GM12892 (cell line): ENCODE measurements around the gene BABAM2.

Experiments
- DNase-seq: peaks from one replicate; pipeline ENCODE4 v3.0.0; 2011; ENCODE audit not compliant: insufficient read length
- FAIRE-seq: peaks from 2 replicates; lab custom pipeline; 2011; peaks lifted over from hg19 to GRCh38; lab: Jason Lieb, UNC
- POLR2A ChIP-seq: IDR thresholded peaks from 2 replicates; pipeline ENCODE4 v1.6.1; 2011; ENCODE audit warnings: low read depth, low read length, control low read depth
- POLR2AphosphoS5 ChIP-seq: IDR thresholded peaks from 2 replicates; pipeline ENCODE4 v1.6.1; 2011; ENCODE audit warnings: low read depth, low read length, control low read depth
- TAF1 ChIP-seq: IDR thresholded peaks from 2 replicates; pipeline ENCODE4 v1.6.1; 2011; ENCODE audit warnings: low read depth, mild to moderate bottlenecking, control low read depth, low read length, borderline replicate concordance

The BABAM2 gene

DNA sequence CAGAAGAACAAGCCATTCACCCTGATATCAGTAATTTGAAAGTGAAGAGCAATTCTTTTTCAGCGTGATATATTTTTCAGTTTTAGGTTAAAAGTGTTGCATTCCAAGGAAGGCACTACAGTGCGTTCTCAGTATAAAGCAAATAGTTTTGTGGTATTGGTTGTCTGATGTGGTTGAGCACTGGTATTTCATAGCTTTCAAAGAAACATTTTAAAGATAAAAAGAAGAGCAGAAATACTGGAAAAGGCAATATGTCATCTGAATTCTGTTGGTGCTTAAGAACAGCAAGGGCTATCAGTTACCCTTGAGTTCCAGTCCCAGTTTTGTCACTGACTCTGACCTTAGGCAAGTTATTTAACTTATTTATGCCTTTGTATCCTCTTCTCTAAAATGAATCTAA, 191.6 kb downstream of the BABAM2 start:
- no peak for TF ChIP-seq POLR2AphosphoS5
- no peak for TF ChIP-seq TAF1
- no peak for TF ChIP-seq POLR2A
- DNase-seq (no peak), FAIRE-seq (no peak)

GRCh38 chr2:28083476-28083875, 192.9 kb downstream of the BABAM2 start:
- DNase-seq: no peak
- TF ChIP-seq POLR2AphosphoS5 (no peak), TAF1 (no peak), POLR2A (no peak)
- FAIRE-seq: no peak

GRCh38 chr2:28084564-28084963, 194.0 kb downstream of the BABAM2 start:
- no peak for TF ChIP-seq TAF1
- TF ChIP-seq POLR2AphosphoS5: no peak
- no peak for TF ChIP-seq POLR2A
- FAIRE-seq (no peak), DNase-seq (no peak)

DNA sequence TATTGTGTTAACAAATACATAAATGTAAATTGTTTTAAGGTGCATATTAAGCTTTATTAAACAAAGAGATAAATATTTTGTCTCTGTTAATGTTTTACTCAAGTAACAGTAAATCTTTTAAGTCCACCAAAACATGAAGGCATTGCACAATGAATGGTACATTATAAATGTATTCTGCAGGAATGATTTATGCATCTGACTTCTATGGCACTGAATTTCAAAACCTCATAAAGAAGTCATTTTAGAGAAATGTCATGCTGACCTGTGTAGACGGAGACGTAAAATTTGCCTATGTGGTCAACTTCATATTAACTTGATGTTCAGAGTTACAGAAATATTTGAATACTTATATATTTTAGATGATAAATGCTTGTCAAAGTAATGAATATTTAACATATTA, 194.7 kb downstream of the BABAM2 start:
- TF ChIP-seq POLR2A: no peak
- no peak for TF ChIP-seq TAF1
- TF ChIP-seq POLR2AphosphoS5: no peak
- DNase-seq: no peak
- no peak for FAIRE-seq

GRCh38 chr2:28086611-28087010, 196.1 kb downstream of the BABAM2 start:
- TF ChIP-seq TAF1: no peak
- no peak for TF ChIP-seq POLR2A
- TF ChIP-seq POLR2AphosphoS5: no peak
- no peak for FAIRE-seq
- DNase-seq: no peak

GRCh38 chr2:28088970-28089369, 198.4 kb downstream of the BABAM2 start:
- FAIRE-seq (no peak), DNase-seq (no peak)
- no peak for TF ChIP-seq POLR2A
- TF ChIP-seq POLR2AphosphoS5: no peak
- TF ChIP-seq TAF1: no peak

DNA sequence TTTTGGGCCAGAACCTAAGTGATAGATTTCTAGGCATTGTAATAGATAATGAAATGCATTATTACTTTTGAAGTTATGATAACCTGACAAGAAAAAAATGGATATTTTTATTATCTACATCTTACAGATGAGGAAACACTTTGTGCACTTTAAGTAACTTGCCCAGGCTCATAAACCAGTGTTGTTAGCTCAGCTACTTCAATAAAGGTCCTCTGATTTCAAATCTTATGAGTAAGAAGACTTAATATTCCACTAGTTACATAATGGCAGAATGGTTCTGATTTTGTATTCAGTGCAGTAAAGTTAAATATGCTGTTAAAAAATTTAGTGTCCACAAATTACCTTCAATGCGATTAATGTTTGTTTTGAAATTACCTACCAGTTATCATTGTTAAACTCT, 199.0 kb downstream of the BABAM2 start:
- FAIRE-seq (no peak), DNase-seq (no peak)
- TF ChIP-seq POLR2AphosphoS5 (no peak), TAF1 (no peak), POLR2A (no peak)

DNA sequence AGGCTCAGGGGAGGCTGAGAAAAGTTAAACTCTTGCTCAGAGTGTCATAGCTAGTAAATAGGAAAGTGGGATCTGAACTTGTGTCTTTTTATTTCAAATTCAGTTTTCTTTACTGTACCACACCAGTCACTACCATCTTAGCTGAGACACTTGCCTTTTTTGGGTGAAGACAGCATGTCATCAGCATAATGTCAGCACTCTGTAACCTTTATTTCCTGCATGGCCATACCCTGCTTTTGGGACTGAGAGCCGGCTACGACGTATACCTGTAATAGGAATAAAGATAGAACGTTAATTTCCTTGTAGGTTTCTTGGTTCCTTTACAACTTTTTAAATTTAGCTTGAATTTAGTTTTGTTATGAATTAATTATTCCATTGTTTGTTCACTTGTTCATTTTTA, 202.8 kb downstream of the BABAM2 start:
- TF ChIP-seq TAF1 (no peak), POLR2AphosphoS5 (no peak)
- DNase-seq (no peak), FAIRE-seq (no peak)

DNA sequence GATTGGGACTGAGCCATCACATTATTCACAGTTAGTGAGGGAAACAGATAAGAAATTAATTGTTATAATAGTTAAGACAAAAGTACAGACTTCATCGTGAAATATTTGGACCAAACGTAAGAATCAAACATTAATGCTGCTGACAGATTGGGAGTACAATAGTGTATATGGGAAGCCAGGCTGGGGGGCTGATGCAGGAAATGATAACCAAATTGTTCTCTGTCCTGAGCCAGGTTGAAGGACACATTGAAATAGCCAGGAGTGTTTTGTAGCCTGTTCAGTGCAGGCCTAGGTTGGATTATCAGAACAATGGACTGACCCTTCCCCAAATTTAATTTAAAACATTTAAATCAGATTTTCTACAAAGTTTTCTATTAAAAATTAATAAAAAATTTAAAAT, 203.2 kb downstream of the BABAM2 start:
- DNase-seq: no peak
- FAIRE-seq: no peak

GRCh38 chr2:28094739-28095138, 204.2 kb downstream of the BABAM2 start:
- TF ChIP-seq POLR2A: no peak
- no peak for TF ChIP-seq TAF1
- TF ChIP-seq POLR2AphosphoS5: no peak
- no peak for FAIRE-seq

More for the DNA sequence above, 203.2 kb downstream of the BABAM2 start:
- TF ChIP-seq TAF1 (no peak), POLR2AphosphoS5 (no peak), POLR2A (no peak)

GRCh38 chr2:28095622-28096021, 205.1 kb downstream of the BABAM2 start:
- no peak for DNase-seq
- FAIRE-seq: no peak
- TF ChIP-seq POLR2A (no peak), POLR2AphosphoS5 (no peak), TAF1 (no peak)

More at GRCh38 chr2:28094739-28095138, 204.2 kb downstream of the BABAM2 start:
- no peak for DNase-seq

DNA sequence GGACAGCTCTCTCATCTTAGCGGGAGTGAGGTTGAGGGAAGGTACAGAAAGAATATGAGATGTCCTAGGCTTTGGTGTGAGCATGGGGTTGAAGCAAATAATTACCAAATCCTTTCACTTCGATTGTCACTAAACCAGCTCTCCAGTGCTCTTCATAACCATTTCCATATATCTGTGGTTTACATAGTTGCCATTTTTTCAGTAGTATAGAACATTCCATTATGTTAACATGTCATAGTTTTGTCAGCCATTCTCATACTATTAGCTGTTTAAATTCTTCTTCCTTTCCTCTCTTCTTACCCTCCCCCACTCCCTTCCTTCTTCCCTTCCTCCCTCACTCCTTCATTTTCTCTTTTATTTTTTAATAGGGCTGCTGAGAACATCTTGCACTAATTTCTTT, 205.9 kb downstream of the BABAM2 start:
- FAIRE-seq: no peak
- DNase-seq: no peak
- TF ChIP-seq POLR2AphosphoS5: no peak
- no peak for TF ChIP-seq POLR2A
- no peak for TF ChIP-seq TAF1

DNA sequence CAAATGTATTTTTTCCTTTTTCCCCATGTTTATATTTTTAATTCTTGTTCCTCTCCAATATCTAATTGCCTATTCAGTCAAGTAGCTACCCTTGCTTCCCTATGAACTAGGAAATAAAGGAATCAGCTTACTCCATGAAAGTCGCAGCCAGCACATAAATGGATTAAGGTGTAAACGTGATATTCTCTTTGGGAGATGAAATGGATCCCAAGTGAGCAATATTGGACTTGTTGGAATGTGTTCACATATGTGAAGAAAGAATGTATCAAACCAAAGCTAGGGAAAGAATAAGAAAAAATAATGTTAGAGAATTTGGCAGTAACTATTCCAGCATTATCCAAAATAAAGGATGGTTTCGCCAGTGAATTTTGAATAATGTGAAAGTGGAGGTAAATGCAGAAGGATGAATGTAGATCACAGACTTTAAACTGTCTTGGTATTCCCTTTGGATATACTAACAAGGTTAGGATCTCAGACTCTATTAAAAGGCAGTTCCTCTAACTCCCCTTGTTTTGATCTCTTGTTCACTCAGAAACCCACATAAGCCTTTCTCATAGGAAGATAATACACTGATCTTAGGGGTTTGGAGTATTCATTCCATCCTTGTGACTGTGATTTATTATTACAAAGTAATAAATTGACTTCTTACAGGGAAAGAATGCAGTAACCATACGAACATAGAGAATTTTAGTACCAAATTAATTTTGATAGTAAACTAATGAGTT, 208.1 kb downstream of the BABAM2 start:
- no peak for FAIRE-seq
- TF ChIP-seq POLR2AphosphoS5 (no peak), POLR2A (no peak), TAF1 (no peak)
- DNase-seq: no peak
